ENCODE data around the gene CCDC192. TPM values are rescaled to one million over a fixed set of nuclear protein-coding genes. Genes with fewer than 3 reads are reported as not detected.

The CCDC192 gene
- total and polyA plus RNA-seq, 10 of the 15 experiments (the other 5 are each of a cell fraction or from before 2014, with no cell fraction given): 0.20 to 0.79 (median 0.32) TPM; not detected in 4

DNA sequence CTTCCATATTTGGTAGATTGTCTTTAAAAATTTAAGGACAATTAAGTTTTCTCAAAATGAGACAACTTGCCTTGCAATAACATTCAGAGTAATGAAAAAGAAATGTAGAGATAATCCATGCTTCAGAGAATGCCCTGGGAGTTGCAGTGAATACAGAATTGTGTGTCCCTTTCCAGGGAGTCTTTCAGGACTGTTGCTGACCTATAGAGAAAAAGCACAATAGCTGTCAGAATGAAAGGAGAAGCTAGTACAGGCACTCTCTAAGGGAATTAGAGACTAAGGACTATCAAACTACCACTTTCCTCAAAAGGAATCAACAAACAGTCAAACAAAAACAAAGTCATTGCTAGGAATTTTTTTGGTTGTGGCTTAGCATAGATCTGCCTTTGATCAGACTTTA lies 93.0 kb downstream of the CCDC192 start:
- Histone ChIP-seq H3K4me1 (ENCODE audit: control insufficient read depth, insufficient read depth, low read length) (no peaks in the 10 kb centered on the region), H3K36me3 (ENCODE audit: control insufficient read depth in 2 of 2, insufficient read depth in 2 of 2, low read length in 1 of 2) (no peaks in the 10 kb centered on the region), H3K27me3 (replicated peaks in 1 of 2; ENCODE audit: control insufficient read depth in 2 of 2, insufficient read depth in 2 of 2, low read length in 1 of 2) (no peaks in the 10 kb centered on the region), H3K79me2 (ENCODE audit: control insufficient read depth, insufficient read depth, low read length) (no peaks in the 10 kb centered on the region), H4K20me1 (ENCODE audit: control insufficient read depth, insufficient read depth) (no peaks in the 10 kb centered on the region), H3K9ac (ENCODE audit: control insufficient read depth, insufficient read depth, low read length) (no peak overlapping the region), H3K4me2 (ENCODE audit: control insufficient read depth, insufficient read depth) (no peak overlapping the region), H3K4me3 (no peak overlapping the region), H2AFZ (ENCODE audit: control insufficient read depth, low read depth, low read length) (no peak overlapping the region), H3K27ac (ENCODE audit: control insufficient read depth, insufficient read depth) (no peak overlapping the region), H3K9me3 (replicated peaks; ENCODE audit: control insufficient read depth, insufficient read depth, low read length) (no peaks in the 10 kb centered on the region)
- FAIRE-seq: no peak
- BruUV-seq (replicated peaks): no TSS peak
- ChIA-PET RAD21 (ENCODE audit: unreplicated experiment) (interaction anchor here (1.2 kb wide), 1 partner anchor 11 kb away, joined by 4 read pairs; no protein-coding TSS in a partner anchor), POLR2A (no interaction called here), SMC1A (ENCODE audit: uncharacterized antibody, unreplicated experiment) (interaction anchor here (0.9 to 2.0 kb wide), 6 partner anchors 9 to 207 kb away, joined by 3 to 9 read pairs (median 3); no protein-coding TSS in a partner anchor), CTCF (interaction anchor here (0.6 kb wide), 1 partner anchor 397 kb away, joined by 3 read pairs; no protein-coding TSS in a partner anchor)
- TF ChIP-seq NFYA (IDR thresholded peaks at IDR 0.05; ENCODE audit: borderline replicate concordance, low read depth, low read length) (no peak), EGR1 (IDR thresholded peaks at IDR 0.05; ENCODE audit: borderline replicate concordance in 1 of 2, low read depth in 2 of 2, low read length in 2 of 2) (no peak), ATF7 (IDR thresholded peaks at IDR 0.05; ENCODE audit: low read depth) (no peak), SMC3 (IDR thresholded peaks at IDR 0.05; ENCODE audit: borderline replicate concordance, low read length) (no peak), GATAD2B (conservative IDR thresholded peaks at IDR 0.05; ENCODE audit: low read depth) (no peak), FOS (IDR thresholded peaks at IDR 0.05; ENCODE audit: borderline replicate concordance, extremely low read depth, insufficient read length) (no peak), PAX5 (IDR thresholded peaks at IDR 0.05; ENCODE audit: borderline replicate concordance, low read depth, low read length) (no peak), ESRRA (IDR thresholded peaks at IDR 0.05; ENCODE audit: low read length) (no peak), YY1 (IDR thresholded peaks at IDR 0.05; ENCODE audit: low read depth, low read length) (no peak)
- TF ChIP-seq, protein P1, sequence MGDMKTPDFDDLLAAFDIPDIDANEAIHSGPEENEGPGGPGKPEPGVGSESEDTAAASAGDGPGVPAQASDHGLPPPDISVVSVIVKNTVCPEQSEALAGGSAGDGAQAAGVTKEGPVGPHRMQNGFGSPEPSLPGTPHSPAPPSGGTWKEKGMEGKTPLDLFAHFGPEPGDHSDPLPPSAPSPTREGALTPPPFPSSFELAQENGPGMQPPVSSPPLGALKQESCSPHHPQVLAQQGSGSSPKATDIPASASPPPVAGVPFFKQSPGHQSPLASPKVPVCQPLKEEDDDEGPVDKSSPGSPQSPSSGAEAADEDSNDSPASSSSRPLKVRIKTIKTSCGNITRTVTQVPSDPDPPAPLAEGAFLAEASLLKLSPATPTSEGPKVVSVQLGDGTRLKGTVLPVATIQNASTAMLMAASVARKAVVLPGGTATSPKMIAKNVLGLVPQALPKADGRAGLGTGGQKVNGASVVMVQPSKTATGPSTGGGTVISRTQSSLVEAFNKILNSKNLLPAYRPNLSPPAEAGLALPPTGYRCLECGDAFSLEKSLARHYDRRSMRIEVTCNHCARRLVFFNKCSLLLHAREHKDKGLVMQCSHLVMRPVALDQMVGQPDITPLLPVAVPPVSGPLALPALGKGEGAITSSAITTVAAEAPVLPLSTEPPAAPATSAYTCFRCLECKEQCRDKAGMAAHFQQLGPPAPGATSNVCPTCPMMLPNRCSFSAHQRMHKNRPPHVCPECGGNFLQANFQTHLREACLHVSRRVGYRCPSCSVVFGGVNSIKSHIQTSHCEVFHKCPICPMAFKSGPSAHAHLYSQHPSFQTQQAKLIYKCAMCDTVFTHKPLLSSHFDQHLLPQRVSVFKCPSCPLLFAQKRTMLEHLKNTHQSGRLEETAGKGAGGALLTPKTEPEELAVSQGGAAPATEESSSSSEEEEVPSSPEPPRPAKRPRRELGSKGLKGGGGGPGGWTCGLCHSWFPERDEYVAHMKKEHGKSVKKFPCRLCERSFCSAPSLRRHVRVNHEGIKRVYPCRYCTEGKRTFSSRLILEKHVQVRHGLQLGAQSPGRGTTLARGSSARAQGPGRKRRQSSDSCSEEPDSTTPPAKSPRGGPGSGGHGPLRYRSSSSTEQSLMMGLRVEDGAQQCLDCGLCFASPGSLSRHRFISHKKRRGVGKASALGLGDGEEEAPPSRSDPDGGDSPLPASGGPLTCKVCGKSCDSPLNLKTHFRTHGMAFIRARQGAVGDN (IDR thresholded peaks at IDR 0.05): no peak
- TF ChIP-seq, protein P2, sequence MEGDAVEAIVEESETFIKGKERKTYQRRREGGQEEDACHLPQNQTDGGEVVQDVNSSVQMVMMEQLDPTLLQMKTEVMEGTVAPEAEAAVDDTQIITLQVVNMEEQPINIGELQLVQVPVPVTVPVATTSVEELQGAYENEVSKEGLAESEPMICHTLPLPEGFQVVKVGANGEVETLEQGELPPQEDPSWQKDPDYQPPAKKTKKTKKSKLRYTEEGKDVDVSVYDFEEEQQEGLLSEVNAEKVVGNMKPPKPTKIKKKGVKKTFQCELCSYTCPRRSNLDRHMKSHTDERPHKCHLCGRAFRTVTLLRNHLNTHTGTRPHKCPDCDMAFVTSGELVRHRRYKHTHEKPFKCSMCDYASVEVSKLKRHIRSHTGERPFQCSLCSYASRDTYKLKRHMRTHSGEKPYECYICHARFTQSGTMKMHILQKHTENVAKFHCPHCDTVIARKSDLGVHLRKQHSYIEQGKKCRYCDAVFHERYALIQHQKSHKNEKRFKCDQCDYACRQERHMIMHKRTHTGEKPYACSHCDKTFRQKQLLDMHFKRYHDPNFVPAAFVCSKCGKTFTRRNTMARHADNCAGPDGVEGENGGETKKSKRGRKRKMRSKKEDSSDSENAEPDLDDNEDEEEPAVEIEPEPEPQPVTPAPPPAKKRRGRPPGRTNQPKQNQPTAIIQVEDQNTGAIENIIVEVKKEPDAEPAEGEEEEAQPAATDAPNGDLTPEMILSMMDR (IDR thresholded peaks at IDR 0.05 in 2 of 3, conservative IDR thresholded peaks at IDR 0.05 in 1 of 3; ENCODE audit: control insufficient read depth in 2 of 3, extremely low read depth in 1 of 3, insufficient read depth in 1 of 3, low read depth in 3 of 3, low read length in 3 of 3): no peak
- TF ChIP-seq, protein P3, sequence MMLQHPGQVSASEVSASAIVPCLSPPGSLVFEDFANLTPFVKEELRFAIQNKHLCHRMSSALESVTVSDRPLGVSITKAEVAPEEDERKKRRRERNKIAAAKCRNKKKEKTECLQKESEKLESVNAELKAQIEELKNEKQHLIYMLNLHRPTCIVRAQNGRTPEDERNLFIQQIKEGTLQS (IDR thresholded peaks at IDR 0.05; ENCODE audit: borderline replicate concordance, extremely low read depth, low read depth, low read length): no peak
- in situ Hi-C loops (cut with MboI) (no loop called here), intact Hi-C loops (cut with micrococcal nuclease; ENCODE audit: unreplicated experiment) (no loop called here)
- no peak for ATAC-seq
- no peak for DNase-seq (ENCODE audit: low read depth, low spot score)

Measured in GM12878 (cell line).